AG04450 (cell line): ENCODE measurements around the gene ORAI1. TPM values are rescaled to one million over a fixed set of nuclear protein-coding genes. Genes with fewer than 3 reads are reported as not detected.
A peak's percentile ranks its signal among the peaks of the same experiment; 100 is the strongest.

Source experiments
- CTCF ChIA-PET: fragments of 300-600, 350-600 bp; formaldehyde crosslinking; extraction: SDS; loops from one replicate; lab custom pipeline; 2022; ENCODE audit warnings: antibody characterized with exemption, inconsistent platforms; lab: Charles Lee
- POLR2A ChIA-PET: fragments of 350-600 bp; formaldehyde crosslinking; extraction: SDS; loops from one replicate; lab custom pipeline; 2021; ENCODE audit warnings: antibody characterized with exemption, inconsistent platforms; lab: Yijun Ruan, JAX
- DNase-seq: peaks from one replicate; pipeline ENCODE4 v3.0.0-alpha.2; 2011; ENCODE audit warnings: low read depth, low spot score
- H3K27ac ChIP-seq: one replicate; pipeline ENCODE4 v1.5.1; 2012; ENCODE audit warnings: low read depth, low read length, control low read depth
- H3K27me3 ChIP-seq: one replicate; pipeline ENCODE4 v1.6.0; 2012; ENCODE audit warnings: low read length; ENCODE audit not compliant: control insufficient read depth, insufficient read depth
- H3K4me3 ChIP-seq: 2 replicates; pipeline ENCODE4 v1.5.1; 2011; ENCODE audit warnings: mild to moderate bottlenecking, low read depth, low read length, control low read depth
- H3K9me3 ChIP-seq: 2 replicates; pipeline ENCODE4 v1.5.1; 2012; ENCODE audit warnings: low read length; ENCODE audit not compliant: control insufficient read depth, insufficient read depth
- CTCF ChIP-seq: IDR thresholded peaks from 2 replicates; pipeline ENCODE4 v1.5.1; 2011; ENCODE audit warnings: low read depth, low read length, control low read depth, inconsistent platforms
- polyA plus RNA-seq: library from polyadenylated mRNA; depleted of rRNA; stranded (reverse); fragments of >200 nt; gene quantifications from 2 replicates; pipeline ENCODE4 v1.2.3, GENCODE V29; 2011

The ORAI1 gene
- polyA plus RNA-seq, 1 experiment: 13.6 TPM

GRCh38 chr12:121579190-121579791 lies 47.0 kb upstream of the ORAI1 start:
- ChIA-PET CTCF (interaction anchor here (1.1 to 1.3 kb wide), 3 partner anchors 27 to 102 kb away, joined by 3 to 11 read pairs (median 4); no protein-coding TSS in a partner anchor), POLR2A (interaction anchor here (0.6 to 2.0 kb wide), 6 partner anchors 12 to 222 kb away, joined by 3 to 15 read pairs (median 3); no protein-coding TSS in a partner anchor)
- H3K9me3 ChIP-seq: no peaks in the 10 kb centered on the region
- H3K4me3 ChIP-seq: peak overlapping the region; percentile 69
- H3K27me3 ChIP-seq: no peaks in the 10 kb centered on the region
- DNase-seq: no peak
- TF ChIP-seq CTCF: no peak
- H3K27ac ChIP-seq: peak overlapping the region; percentile 11

- no peak for TF ChIP-seq CTCF
- ChIA-PET POLR2A (interaction anchor here (0.6 to 2.0 kb wide), 7 partner anchors 11 to 221 kb away, joined by 3 to 15 read pairs (median 3); no protein-coding TSS in a partner anchor), CTCF (interaction anchor here (0.6 to 1.3 kb wide), 4 partner anchors 28 to 101 kb away, joined by 3 to 11 read pairs (median 4); no protein-coding TSS in a partner anchor)
- no peaks in the 10 kb centered on the region for H3K27me3 ChIP-seq
- DNase-seq: no peak
- H3K27ac ChIP-seq: peak overlapping the region; percentile 68
- H3K4me3 ChIP-seq: peak overlapping the region; percentile 69
- no peaks in the 10 kb centered on the region for H3K9me3 ChIP-seq
These were observed 46.1 kb upstream of the ORAI1 start for GRCh38 chr12:121579981-121580868.

GRCh38 chr12:121580959-121581685 lies 45.2 kb upstream of the ORAI1 start, which contains the start of gene KDM2B:
Gene KDM2B, minus strand, starts transcription at chr12:121581023. Its CDS starts 112 bp downstream, at chr12:121580911.
- DNase-seq: no peak

More at GRCh38 chr12:121580959-121581685, 45.2 kb upstream of the ORAI1 start, which contains the start of gene KDM2B:
- TF ChIP-seq CTCF: no peak
- peak within 1 kb of the TSS; percentile 69 for H3K4me3 ChIP-seq
- no peaks in the 10 kb centered on the region for H3K9me3 ChIP-seq
- H3K27ac ChIP-seq: peak within 1 kb of the TSS; percentile 68
- ChIA-PET CTCF (interaction anchor here (0.8 to 1.2 kb wide), 3 partner anchors 28 to 213 kb away, joined by 3 to 6 read pairs (median 4); partner anchors contain the start of gene RHOF), POLR2A (interaction anchor here (1.2 to 2.0 kb wide), 3 partner anchors 29 to 46 kb away, joined by 4 to 15 read pairs (median 7); no protein-coding TSS in a partner anchor)
- no peaks in the 10 kb centered on the region for H3K27me3 ChIP-seq
